Stimulated activated CD8-positive, alpha-beta memory T cell treated with anti-CD3 and anti-CD28 coated beads, Interleukin-12 subunit alpha, Interleukin-12 subunit beta, amount 100 ng/mL, for 1 hour (primary cell): ENCODE results near the gene KCNE1.
"Not testable (repeated sequence)": the region's sequence is repeated elsewhere in the genome, so short reads cannot be mapped to it uniquely, and the experiment has no call there.

Experiments used
- DNase-seq: peaks from one replicate; pipeline ENCODE4 v3.0.0-alpha.2; 2020; ENCODE audit warnings: low read depth

KCNE1 gene

DNA sequence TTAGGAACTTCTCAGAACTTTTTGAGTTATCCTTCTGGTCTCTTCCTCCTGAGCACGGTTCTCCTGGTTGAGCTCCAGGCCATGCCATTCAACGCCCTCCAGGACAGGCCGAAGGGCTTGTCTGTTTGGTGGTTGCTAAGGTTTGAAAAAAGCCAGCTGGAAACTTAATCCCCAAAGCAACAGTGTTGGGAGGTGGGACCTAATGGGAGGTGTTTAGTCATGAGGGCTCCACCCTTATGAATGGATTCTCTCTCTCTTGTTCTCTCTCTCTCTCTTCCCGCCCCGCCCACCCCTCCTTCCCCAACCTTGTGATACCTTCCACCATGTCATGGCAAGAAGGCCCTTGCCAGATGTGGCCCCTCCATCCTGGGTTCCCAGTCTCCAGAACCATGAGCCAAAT is 829 bp downstream of the KCNE1 start:
- no peak for DNase-seq

DNA sequence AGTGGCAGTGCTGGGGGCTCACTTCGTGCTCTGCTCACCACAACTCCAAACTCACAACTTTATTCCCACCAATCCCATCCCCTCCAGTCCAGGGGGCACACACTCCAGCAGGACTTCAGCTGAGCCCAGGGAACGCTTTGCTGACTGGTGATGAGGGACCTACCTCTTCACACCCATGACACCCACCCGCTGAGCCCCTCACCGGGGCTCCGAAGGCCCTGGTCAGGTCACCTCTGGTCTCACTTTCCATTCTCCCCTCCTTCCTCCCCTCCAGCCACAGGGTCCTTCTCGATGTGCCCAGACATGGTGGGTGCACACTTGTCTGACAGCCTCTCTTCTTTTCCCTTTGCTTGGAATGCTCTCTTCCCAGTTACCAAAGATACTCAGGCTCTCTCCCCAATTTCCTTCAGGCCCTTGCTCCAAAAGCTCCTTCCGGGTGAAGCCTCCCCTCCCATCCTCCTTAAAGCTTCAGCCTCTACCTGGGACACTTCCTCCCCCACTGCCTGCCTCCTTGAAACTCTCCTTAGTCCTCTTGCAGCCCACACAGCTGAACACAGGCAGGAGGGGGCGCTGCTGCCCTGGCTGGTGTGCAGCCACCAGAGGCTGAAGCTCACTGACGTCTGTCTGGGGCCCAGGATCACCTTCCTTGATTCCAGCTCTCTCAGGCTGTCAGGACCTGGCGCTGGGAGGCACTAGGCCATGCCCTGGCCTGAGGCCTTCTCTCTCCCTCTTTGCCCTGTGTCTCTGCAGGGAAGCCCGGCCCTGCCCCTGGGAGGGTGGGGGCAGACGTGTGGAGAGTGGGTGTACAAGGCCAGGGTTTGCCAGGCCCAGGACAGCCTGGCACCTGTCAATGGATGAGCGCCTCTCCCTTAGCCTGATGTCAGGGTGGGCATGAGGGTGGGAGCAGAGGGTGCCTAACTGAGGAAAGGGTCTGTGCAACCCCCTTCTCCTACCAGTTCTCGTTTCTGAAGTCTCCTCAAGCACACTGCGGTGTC is 1.6 kb downstream of the KCNE1 start:
- DNase-seq: no peak

DNA sequence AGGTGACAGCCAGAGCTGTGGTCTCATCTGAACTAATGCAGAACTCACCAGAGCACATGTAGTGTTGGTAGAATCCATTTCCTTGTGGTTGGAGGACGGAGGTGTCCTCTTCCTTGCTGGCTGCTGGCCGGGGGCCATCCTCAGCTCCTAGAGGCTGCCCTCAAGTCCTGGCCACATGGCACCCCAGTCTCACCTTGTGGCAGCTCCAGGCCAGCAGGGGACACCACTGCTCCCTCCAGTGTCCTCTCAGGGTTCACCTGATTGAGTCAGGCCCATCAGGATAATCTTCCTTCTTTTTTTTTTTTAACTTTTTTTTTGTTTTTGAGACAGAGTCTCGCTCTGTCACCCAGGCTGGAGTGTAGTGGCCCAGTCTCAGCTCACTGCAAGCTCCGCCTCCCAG is 2.9 kb downstream of the KCNE1 start:
- no peak for DNase-seq

DNA sequence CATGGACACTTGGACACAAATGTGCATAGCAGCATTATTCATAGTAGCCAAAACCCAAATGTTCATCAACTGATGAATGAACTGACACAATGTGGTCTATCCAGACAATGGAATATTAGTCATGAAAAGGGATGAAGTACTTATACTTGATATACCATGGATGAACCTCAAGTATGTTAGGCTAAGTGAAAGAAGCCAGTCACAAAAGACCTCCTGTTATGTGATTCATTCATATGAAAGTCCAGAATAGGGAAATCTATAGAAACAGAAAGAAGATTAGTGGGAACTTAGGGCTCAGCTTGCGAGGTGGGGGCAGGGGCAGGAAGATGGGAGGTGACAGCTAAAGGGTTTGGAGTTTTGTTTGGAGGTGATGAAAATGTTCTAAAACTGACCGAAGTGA is 7.4 kb downstream of the KCNE1 start:
- no peak for DNase-seq

DNA sequence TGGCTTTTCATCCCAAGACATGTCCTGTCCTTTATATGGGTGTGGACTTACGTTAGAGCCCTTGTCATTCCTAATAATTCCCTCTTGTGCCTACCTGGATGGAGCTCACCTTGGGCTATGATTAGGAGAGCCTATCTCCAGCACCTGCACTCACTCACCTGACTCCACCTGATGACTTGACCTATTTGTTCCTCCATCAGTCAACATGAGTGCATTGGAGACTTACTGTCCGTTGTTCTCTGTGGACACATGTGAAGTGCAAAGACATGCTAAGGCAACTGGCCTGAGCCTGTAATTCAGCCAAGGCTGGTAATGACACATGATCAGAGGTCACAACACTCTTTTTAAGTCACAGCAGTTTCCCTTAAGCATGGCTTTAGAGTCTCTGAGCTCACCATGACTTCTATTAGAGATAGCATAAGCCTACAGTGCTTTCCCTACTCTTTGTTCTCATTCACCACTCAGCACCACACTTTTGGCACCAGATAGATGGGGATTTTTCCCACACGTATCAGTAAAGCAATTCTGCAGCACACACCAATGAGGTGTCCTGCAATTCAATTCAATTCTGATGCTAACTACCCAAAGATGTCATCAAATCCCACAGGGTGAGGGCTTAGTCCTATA is 9.4 kb downstream of the KCNE1 start:
- DNase-seq: no peak

- DNase-seq: no peak
Measured at GRCh38 chr21:34501716-34502115, 10.3 kb downstream of the KCNE1 start.

GRCh38 chr21:34500191-34500590 is 11.8 kb downstream of the KCNE1 start:
- no peak for DNase-seq

DNA sequence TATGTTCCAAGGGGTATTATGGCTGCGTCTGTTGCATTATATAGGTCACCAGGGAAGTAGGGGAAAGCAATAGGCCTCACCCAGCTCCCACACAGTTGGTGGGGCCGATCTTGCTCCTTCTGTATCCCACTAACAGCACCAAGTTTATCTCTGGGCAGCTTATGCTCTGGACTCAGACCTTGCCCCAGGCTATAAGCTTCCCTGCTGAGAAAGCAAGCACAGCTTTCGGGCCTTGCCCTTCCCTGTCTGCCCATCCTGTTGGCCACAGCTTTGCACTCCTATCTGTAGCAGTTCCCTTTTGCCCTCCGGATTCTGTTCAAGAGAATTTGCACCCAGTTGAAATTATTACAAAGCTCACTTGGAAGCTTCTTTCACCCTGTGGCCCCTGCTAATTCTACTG is 12.9 kb downstream of the KCNE1 start:
- DNase-seq: no peak

DNA sequence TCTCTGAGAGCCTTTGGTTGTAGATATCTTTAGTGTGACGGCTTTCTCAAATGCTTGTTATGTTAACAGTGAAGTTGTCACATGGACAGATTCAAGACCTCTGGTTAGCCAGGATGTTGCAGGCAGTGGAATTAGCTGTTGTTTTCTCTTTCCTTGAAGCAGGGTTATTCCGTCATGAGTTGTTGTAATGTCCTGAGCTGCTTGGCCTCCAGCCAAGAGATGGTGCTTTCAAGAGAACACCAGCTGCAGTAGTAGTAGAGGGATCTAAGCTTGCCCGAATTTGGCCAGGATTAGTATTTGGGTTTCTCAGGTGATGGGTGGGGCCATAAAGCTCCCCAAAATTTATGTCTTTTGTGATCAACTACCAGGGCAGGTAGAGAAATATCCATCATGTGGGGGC is 13.4 kb downstream of the KCNE1 start:
- DNase-seq: no peak

DNA sequence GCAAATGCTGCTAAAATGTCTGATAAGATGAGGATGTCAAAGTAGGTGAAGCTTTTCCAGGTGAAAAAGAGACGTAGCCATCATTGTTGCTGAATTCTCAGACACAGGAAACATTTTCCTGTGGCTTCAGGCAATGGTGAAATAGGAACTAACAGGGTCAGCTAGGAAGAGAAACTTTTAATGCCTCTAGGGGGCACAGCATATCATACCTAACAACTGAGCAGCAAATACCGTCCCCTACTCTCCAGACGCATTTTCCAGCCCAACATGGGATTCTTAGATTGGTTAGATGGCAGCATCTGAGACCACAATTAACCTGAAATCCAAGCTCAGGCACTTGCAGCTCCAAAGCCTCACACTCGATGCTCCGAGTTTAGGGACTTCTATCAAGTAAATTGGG is 28.2 kb downstream of the KCNE1 start:
- not testable (repeated sequence) for DNase-seq

DNA sequence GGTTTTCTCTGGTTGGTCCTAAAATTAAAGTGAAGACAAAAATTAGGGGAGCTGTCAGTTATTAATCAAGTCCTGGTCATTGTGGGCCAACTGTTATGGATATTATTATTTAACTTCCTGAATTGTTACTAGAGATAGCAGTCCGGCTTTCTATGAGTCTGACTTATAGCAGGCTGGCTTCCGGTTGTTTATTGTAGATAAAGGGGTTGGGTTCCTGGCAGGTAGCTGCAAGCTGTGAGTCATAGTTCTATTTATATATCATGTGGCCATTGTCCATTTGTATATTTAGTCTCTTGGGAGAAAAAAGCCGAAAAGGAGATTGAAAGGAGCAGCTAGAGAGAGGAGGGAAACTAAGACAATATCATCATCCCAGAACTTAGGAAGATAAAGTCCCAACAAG is 28.6 kb downstream of the KCNE1 start:
- not testable (repeated sequence) for DNase-seq

GRCh38 chr21:34467333-34467732 is 44.7 kb downstream of the KCNE1 start:
- DNase-seq: not testable (repeated sequence)

DNA sequence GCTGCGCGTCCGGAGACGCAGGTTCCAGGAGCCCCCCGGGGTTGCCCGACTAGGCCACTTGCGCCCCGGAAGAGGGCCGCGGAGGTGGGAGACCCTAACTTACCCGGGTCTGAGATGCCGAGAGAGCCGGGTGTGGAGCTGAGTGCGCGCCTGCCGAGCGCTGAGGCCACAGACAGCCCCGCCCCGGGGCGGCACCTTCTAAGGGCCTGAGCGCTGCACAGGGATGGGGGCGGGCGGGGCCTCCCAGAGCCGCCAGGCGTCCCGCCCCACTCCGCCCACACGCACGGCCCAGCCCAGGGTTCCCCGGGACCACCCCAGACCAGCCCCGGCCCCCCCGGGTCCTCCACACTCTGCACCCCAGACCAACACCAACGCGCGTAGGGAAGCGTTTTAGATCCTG is 52.6 kb downstream of the KCNE1 start:
- not testable (repeated sequence) for DNase-seq

GRCh38 chr21:34458266-34458665 is 53.7 kb downstream of the KCNE1 start:
- DNase-seq: not testable (repeated sequence)

GRCh38 chr21:34456180-34456579 is 55.8 kb downstream of the KCNE1 start:
- not testable (repeated sequence) for DNase-seq

GRCh38 chr21:34455628-34456027 is 56.4 kb downstream of the KCNE1 start:
- not testable (repeated sequence) for DNase-seq

GRCh38 chr21:34447018-34447417 is 65.0 kb downstream of the KCNE1 start:
- DNase-seq: not testable (repeated sequence)

GRCh38 chr21:34443486-34443885 is 68.5 kb downstream of the KCNE1 start:
- DNase-seq: not testable (repeated sequence)

GRCh38 chr21:34429710-34430109 is 82.3 kb downstream of the KCNE1 start:
- DNase-seq: not testable (repeated sequence)

- DNase-seq: not testable (repeated sequence)
Measured at GRCh38 chr21:34428441-34428840, 83.6 kb downstream of the KCNE1 start.

DNA sequence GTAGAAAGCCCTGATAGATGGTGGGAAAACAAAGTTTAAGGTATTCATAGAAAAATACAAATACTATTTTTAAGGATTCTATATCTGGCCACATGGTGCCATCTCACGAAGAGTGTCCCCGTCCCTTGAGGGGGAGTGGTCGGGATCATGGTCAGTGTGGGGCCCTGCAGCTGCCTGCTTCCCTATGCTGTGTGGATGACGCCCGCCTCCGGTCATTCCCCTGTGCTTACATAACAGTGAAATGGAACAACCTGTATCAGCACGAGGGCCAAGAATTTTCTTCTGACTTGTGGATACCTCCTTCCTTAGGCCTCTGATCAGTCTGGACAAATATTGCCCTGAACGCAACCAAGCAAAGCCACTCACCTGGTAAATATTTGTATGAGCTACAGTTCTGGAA is 84.7 kb downstream of the KCNE1 start:
- not testable (repeated sequence) for DNase-seq

GRCh38 chr21:34423805-34424204 is 88.2 kb downstream of the KCNE1 start, which contains the start of gene SMIM34:
TSS of gene SMIM34 (minus strand) at chr21:34423951. CDS start at chr21:34423839, 112 bp downstream.
- not testable (repeated sequence) for DNase-seq

GRCh38 chr21:34417448-34418077 is 94.4 kb downstream of the KCNE1 start:
- DNase-seq: not testable (repeated sequence)
